Nasal cavity respiratory epithelium epithelial cell of viscerocranial mucosa (primary cell): ENCODE results near the gene OCIAD1. TPM values are rescaled to one million over a fixed set of nuclear protein-coding genes. Genes with fewer than 3 reads are reported as not detected.

Experiments used
- total RNA-seq: library from RNA; depleted of rRNA; stranded (reverse); fragments of >200 nt; gene quantifications from 2 replicates; pipeline ENCODE4 v1.2.3, GENCODE V29; 2014

The OCIAD1 gene
- total RNA-seq, result 108 and 113 TPM in 2 replicates

GRCh38 chr4:48830706-48831531 lies at the start of gene OCIAD1:
TSS of gene OCIAD1 (plus strand) at chr4:48831088. CDS start at chr4:48832625, 1,537 bp downstream.

GRCh38 chr4:48906206-48907173 lies 75.6 kb downstream of the OCIAD1 start, which contains the start of gene OCIAD2:
TSS of gene OCIAD2 (minus strand) at chr4:48906774. CDS start at chr4:48904549, 2,225 bp downstream.

Other genes with a start within 250 kb of the OCIAD1 start
- 60.1 and 87.4 TPM in 2 replicates for gene FRYL, start 50.8 kb upstream of the OCIAD1 start, total RNA-seq
- 188 and 241 TPM in 2 replicates for gene OCIAD2, start 75.7 kb downstream of the OCIAD1 start, total RNA-seq
- gene CWH43, start 155.2 kb downstream of the OCIAD1 start, total RNA-seq, result 10.0 and 39.3 TPM in 2 replicates